Osteocyte (in vitro differentiated cells): ENCODE measurements around the gene NSMF. TPM values are rescaled to one million over a fixed set of nuclear protein-coding genes. Genes with fewer than 3 reads are reported as not detected.

Source experiments
- DNase-seq: peaks from one replicate; pipeline ENCODE4 v3.0.0; 2021; ENCODE audit warnings: mixed read lengths; ENCODE audit not compliant: unreplicated experiment; ENCODE audit errors: extremely low spot score
- H3K27ac Mint-ChIP-seq: one replicate; pipeline ENCODE4 v1.8.0; 2021; ENCODE audit warnings: mild to moderate bottlenecking, mixed read lengths; ENCODE audit not compliant: unreplicated experiment
- H3K27me3 Mint-ChIP-seq: one replicate; pipeline ENCODE4 v1.8.0; 2021; ENCODE audit warnings: mixed read lengths; ENCODE audit not compliant: unreplicated experiment
- H3K36me3 Mint-ChIP-seq: one replicate; pipeline ENCODE4 v1.8.0; 2021; ENCODE audit warnings: mixed read lengths; ENCODE audit not compliant: unreplicated experiment
- H3K4me1 Mint-ChIP-seq: one replicate; pipeline ENCODE4 v1.8.0; 2021; ENCODE audit warnings: mixed read lengths; ENCODE audit not compliant: unreplicated experiment
- H3K4me3 Mint-ChIP-seq: one replicate; pipeline ENCODE4 v1.8.0; 2021; ENCODE audit warnings: mild to moderate bottlenecking, moderate library complexity, mixed read lengths; ENCODE audit not compliant: unreplicated experiment
- H3K9me3 Mint-ChIP-seq: one replicate; pipeline ENCODE4 v1.8.0; 2021; ENCODE audit warnings: mixed read lengths; ENCODE audit not compliant: unreplicated experiment
- CTCF ChIP-seq: fragments of 200-600 bp; sonication (generic); IDR thresholded peaks from 2 replicates; pipeline ENCODE4 v1.5.0; 2021; ENCODE audit warnings: antibody characterized with exemption, mild to moderate bottlenecking, moderate library complexity
- total RNA-seq: library from RNA; stranded (reverse); gene quantifications from 2 replicates; pipeline ENCODE4 v1.2.1, GENCODE V29; 2021

Gene NSMF
- total RNA-seq, 1 donor from 2014 or later, result 103 TPM

DNA sequence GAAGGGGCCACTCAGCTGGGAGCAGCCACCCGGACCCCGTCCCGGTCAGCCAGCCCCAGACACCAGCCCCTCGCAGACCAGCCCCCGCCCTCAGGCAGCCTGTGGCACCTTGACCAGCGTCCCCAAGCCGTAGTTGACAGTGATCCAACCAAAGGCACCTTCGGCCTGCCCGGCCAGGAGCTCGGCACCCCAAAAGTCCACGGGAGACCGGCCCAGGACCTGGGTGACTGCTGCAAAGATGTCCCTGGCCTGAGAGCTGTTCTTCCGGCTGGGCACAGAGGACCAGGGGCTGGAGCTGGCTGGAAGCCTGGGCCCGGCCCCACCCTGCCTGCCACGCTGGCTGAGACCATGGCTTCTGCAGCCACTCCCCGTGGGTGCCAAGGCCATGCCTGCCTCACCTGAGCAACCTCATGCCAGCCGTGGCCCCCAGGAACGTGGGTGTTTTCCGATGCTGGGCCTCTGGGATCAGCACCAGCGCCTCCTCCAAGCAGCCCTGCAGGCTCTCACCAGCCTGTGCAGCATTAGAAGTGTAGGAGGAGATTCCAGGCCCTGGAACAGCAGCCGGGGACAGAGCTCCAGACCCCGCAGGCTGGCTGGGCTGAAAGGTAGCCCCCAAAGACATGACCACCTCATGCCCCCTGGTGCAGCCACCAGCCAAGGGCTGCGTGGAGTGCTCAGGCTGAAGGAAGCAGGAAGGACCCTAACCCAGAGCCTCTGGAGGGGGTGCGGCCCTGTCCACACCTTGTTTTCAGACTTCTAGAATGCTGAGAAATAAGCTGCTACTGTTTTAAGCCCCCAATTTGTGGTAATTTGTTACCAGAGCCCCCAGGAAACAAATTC lies 22.2 kb downstream of the NSMF start:
- Mint-ChIP-seq H3K36me3 (no peaks in the 10 kb centered on the region), H3K27me3 (peaks cover 1% of the 10 kb centered on the region), H3K4me3 (no peak overlapping the region), H3K9me3 (no peaks in the 10 kb centered on the region), H3K27ac (no peak overlapping the region), H3K4me1 (peaks cover 4% of the 10 kb centered on the region)
- no peak for TF ChIP-seq CTCF
- DNase-seq, result no peak

DNA sequence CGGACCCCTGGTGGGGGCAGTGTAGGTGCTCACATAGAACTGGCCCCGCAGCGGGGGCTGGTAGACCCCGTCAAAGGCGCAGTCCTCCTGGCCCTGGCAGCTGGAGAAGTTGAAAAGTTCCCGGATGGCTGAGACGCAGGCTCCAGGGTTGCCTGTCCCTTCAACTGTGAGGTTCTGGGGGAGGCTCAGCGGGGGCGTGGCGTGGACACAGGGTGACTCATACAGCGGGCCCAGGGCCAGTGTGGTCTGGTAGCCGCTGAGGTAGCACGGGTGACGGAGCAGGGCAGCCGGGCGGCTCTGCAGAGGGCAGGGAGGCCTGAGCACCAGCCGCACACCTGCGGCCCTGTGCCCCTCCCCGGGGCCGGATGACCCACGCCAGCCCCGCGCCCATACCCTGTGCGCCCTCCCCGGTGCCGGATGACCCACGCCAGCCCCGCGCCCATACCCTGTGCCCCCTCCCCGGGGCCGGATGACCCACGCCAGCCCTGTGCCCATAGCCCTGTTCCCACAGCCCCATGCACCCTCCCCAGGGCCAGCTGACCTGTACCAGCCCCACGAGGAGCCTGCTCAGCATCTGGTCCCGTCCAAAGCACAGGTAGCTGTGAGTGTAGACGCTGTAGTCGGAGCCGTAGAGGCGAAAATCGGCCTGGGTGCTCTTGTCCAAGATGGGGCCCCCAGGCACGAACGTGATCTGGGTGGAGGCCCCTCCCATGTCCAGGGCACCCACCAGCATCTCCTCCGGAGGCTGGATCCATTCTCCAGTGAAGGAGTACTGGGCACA lies 23.0 kb downstream of the NSMF start:
- no peak for DNase-seq
- H3K27me3 Mint-ChIP-seq, result no peaks in the 10 kb centered on the region
- no peak for TF ChIP-seq CTCF
- peaks cover 2% of the 10 kb centered on the region for H3K4me1 Mint-ChIP-seq
- no peak overlapping the region for H3K4me3 Mint-ChIP-seq
- H3K27ac Mint-ChIP-seq, result no peak overlapping the region
- no peaks in the 10 kb centered on the region for H3K9me3 Mint-ChIP-seq
- no peaks in the 10 kb centered on the region for H3K36me3 Mint-ChIP-seq

- DNase-seq, result no peak
Measured at GRCh38 chr9:137435381-137435891, 23.7 kb downstream of the NSMF start.

GRCh38 chr9:137434498-137435380 lies 24.4 kb downstream of the NSMF start:
- H3K27ac Mint-ChIP-seq, result no peak overlapping the region
- no peak for DNase-seq

More at GRCh38 chr9:137435381-137435891, 23.7 kb downstream of the NSMF start:
- peaks cover 2% of the 10 kb centered on the region for H3K4me1 Mint-ChIP-seq
- no peaks in the 10 kb centered on the region for H3K27me3 Mint-ChIP-seq
- no peak overlapping the region for H3K27ac Mint-ChIP-seq
- H3K36me3 Mint-ChIP-seq, result no peaks in the 10 kb centered on the region
- TF ChIP-seq CTCF, result no peak
- H3K9me3 Mint-ChIP-seq, result no peaks in the 10 kb centered on the region
- H3K4me3 Mint-ChIP-seq, result no peak overlapping the region

More at GRCh38 chr9:137434498-137435380, 24.4 kb downstream of the NSMF start:
- Mint-ChIP-seq H3K4me3 (no peak overlapping the region), H3K36me3 (no peaks in the 10 kb centered on the region), H3K4me1 (peaks cover 2% of the 10 kb centered on the region), H3K27me3 (no peaks in the 10 kb centered on the region), H3K9me3 (no peaks in the 10 kb centered on the region)
- no peak for TF ChIP-seq CTCF
